Panc1 (cell line): ENCODE results near the gene COL5A1.

Experiments used
- CTCF ChIP-seq: fragments of 450-650 bp; IDR thresholded peaks from 2 replicates; pipeline ENCODE4 v1.5.1; 2017; ENCODE audit warnings: mild to moderate bottlenecking
- POLR2AphosphoS5 ChIP-seq: IDR thresholded peaks from 2 replicates; pipeline ENCODE4 v1.6.1; 2012; ENCODE audit warnings: mild to moderate bottlenecking, low read depth, low read length, moderate library complexity
- REST ChIP-seq, 2 experiments: IDR thresholded peaks; 2 replicates each; pipeline ENCODE4 v1.6.1; 2011 to 2012; ENCODE audit warnings: low read depth in 2 of 2, control low read depth in 1 of 2, low read length in 1 of 2, mild to moderate bottlenecking in 1 of 2, moderate library complexity in 1 of 2; ENCODE audit not compliant: insufficient read depth in 1 of 2
- TCF7L2 ChIP-seq: IDR thresholded peaks from 2 replicates; pipeline ENCODE4 v1.6.1; 2011; ENCODE audit warnings: mild to moderate bottlenecking, low read depth, low read length, inconsistent platforms

GRCh38 chr9:134619448-134619982 lies 22.1 kb upstream of the COL5A1 start:
- no peak for TF ChIP-seq CTCF
- TF ChIP-seq POLR2AphosphoS5 = no peak
- TF ChIP-seq REST (IDR thresholded peaks at IDR 0.05; ENCODE audit: insufficient read depth in 1 of 2, low read depth in 2 of 2, low read length in 1 of 2) = no peak
- TF ChIP-seq TCF7L2 = no peak
